NCI-H1436 (cell line): Measurements from ENCODE around the gene FGFR3.

Source experiments
- DNase-seq: peaks from one replicate; lab custom pipeline; 2025; lab: John Stamatoyannopoulos, UW

The FGFR3 gene

DNA sequence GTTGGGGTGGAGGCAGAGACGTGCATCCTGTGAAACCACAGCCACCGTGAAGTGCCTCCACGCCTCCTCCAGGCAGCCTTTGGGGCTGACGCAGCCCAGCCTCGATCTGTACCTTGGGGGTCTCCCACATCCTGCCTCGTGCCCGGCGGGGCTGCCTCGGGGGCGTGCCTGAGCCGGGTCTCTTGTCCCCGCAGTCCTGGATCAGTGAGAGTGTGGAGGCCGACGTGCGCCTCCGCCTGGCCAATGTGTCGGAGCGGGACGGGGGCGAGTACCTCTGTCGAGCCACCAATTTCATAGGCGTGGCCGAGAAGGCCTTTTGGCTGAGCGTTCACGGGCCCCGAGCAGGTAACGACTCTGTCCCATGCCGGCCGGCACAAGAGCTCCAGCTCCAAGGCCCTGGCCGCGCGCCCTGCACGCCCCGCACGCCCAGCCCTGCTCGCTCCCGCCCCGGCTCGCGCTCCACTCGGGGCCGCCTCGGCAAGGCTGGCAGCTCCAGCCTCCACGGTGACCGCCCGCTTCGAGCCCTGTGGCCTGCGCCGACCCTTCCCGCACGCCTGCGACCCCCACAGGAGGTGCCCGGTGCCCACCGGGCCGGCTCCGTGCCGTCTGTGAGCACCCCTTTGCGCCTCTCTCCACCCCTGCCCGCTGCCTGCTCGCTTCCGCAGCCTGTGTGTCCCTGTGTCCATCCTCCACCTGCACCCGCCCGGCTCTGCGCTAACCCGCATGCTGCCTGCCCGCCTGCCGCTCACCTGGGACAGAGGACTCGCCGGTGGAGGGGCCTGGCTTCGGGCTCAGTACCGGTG is 9.8 kb downstream of the FGFR3 start:
- no peak for DNase-seq

DNA sequence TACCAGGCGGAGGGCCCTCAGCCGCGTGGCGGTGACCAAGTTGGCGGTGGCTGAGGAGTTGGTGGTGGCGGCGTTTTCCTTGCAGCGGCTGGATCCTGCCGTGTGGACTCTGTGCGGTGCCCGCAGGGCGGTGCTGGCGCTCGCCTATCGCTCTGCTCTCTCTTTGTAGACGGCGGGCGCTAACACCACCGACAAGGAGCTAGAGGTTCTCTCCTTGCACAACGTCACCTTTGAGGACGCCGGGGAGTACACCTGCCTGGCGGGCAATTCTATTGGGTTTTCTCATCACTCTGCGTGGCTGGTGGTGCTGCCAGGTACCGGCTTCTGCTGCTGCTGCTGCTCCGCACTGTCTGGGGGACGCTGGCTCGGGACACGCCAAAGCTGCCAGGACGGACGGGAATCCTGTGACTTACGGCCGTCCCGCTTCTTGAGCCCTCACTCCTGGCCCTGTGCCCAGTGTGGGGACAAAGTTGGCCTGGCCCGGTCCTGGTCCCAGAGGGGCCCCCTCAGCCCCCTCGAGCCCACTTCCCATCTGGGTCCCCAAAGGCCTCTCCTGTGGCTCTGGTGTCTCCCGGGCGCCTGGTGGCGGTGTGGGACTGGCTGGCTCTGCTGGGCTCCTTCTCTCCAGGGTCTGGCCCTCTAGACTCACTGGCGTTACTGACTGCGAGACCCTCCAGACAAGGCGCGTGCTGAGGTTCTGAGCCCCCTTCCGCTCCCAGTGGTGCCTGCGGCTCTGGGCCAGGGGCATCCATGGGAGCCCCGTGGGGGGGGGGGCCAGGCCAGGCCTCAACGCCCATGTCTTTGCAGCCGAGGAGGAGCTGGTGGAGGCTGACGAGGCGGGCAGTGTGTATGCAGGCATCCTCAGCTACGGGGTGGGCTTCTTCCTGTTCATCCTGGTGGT is 10.7 kb downstream of the FGFR3 start:
- no peak for DNase-seq

DNA sequence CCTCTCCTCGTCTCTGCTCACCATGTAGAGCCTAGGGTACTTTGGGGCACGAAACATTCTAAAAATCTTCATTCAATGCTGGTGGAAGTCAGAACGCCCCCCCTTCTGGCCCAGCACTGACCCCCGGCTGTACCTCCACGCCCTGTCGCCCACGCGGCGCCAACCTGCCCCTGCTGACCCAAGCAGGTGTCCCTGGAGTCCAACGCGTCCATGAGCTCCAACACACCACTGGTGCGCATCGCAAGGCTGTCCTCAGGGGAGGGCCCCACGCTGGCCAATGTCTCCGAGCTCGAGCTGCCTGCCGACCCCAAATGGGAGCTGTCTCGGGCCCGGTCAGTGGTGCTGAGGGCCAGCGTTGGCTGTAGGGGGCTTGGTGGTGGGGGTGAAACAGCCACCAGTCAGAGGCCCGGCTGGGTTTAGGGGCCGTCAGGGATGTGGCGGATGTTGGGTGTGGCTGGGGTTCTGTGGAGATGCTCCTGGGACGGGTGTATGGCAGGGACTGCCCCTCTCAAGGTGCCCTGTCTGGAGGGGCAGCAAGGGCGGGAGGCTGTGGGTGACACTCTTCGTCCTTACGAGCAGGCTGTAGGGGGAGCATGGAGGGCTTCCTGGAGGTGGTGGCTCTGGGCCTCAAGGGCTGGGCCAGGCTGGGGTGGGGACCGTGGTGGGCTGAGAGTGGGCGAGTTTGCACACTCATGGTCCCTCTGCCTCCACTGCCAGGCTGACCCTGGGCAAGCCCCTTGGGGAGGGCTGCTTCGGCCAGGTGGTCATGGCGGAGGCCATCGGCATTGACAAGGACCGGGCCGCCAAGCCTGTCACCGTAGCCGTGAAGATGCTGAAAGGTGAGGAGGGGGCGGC is 11.8 kb downstream of the FGFR3 start:
- DNase-seq = no peak

DNA sequence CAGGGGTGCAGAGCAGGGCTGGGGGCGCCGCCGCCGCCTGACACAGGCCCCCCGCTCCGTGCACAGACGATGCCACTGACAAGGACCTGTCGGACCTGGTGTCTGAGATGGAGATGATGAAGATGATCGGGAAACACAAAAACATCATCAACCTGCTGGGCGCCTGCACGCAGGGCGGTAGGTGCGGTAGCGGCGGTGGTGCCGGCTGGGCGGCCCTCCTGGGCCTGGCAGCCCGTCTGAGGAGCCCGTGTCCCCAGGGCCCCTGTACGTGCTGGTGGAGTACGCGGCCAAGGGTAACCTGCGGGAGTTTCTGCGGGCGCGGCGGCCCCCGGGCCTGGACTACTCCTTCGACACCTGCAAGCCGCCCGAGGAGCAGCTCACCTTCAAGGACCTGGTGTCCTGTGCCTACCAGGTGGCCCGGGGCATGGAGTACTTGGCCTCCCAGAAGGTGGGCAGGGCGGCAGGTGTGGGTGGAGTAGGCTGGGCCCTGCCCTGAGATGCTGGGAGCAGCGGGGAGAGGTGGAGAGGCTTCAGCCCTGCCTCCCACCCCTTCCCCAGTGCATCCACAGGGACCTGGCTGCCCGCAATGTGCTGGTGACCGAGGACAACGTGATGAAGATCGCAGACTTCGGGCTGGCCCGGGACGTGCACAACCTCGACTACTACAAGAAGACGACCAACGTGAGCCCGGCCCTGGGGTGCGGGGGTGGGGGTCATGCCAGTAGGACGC is 12.6 kb downstream of the FGFR3 start:
- DNase-seq = no peak

DNA sequence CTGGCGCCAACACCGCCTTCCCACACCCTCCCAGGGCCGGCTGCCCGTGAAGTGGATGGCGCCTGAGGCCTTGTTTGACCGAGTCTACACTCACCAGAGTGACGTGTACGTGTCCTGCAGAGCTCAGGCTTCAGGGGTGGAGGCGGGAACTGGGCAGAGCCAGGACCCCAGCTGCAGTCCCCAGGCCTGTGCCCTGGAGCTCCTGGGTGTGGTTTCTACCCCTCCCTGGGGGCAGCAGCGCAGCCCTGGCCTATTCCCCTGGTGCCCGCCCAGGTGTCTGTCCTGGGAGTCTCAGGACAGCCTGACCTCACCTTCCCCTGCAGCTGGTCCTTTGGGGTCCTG is 13.1 kb downstream of the FGFR3 start:
- DNase-seq = no peak

DNA sequence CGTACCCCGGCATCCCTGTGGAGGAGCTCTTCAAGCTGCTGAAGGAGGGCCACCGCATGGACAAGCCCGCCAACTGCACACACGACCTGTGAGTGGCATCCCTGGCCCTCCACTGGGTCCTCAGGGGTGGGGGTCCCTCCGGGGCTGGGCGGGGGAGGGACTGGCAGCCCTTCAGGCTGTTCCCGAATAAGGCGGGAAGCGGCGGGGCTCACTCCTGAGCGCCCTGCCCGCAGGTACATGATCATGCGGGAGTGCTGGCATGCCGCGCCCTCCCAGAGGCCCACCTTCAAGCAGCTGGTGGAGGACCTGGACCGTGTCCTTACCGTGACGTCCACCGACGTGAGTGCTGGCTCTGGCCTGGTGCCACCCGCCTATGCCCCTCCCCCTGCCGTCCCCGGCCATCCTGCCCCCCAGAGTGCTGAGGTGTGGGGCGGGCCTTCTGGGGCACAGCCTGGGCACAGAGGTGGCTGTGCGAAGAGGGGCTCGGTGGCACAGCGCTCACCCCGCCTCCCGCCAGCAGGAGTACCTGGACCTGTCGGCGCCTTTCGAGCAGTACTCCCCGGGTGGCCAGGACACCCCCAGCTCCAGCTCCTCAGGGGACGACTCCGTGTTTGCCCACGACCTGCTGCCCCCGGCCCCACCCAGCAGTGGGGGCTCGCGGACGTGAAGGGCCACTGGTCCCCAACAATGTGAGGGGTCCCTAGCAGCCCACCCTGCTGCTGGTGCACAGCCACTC is 13.7 kb downstream of the FGFR3 start:
- no peak for DNase-seq

DNA sequence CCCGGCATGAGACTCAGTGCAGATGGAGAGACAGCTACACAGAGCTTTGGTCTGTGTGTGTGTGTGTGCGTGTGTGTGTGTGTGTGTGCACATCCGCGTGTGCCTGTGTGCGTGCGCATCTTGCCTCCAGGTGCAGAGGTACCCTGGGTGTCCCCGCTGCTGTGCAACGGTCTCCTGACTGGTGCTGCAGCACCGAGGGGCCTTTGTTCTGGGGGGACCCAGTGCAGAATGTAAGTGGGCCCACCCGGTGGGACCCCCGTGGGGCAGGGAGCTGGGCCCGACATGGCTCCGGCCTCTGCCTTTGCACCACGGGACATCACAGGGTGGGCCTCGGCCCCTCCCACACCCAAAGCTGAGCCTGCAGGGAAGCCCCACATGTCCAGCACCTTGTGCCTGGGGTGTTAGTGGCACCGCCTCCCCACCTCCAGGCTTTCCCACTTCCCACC is 14.3 kb downstream of the FGFR3 start:
- no peak for DNase-seq

DNA sequence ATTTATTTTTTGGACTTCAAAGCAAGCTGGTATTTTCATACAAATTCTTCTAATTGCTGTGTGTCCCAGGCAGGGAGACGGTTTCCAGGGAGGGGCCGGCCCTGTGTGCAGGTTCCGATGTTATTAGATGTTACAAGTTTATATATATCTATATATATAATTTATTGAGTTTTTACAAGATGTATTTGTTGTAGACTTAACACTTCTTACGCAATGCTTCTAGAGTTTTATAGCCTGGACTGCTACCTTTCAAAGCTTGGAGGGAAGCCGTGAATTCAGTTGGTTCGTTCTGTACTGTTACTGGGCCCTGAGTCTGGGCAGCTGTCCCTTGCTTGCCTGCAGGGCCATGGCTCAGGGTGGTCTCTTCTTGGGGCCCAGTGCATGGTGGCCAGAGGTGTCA is 15.3 kb downstream of the FGFR3 start:
- no peak for DNase-seq

DNA sequence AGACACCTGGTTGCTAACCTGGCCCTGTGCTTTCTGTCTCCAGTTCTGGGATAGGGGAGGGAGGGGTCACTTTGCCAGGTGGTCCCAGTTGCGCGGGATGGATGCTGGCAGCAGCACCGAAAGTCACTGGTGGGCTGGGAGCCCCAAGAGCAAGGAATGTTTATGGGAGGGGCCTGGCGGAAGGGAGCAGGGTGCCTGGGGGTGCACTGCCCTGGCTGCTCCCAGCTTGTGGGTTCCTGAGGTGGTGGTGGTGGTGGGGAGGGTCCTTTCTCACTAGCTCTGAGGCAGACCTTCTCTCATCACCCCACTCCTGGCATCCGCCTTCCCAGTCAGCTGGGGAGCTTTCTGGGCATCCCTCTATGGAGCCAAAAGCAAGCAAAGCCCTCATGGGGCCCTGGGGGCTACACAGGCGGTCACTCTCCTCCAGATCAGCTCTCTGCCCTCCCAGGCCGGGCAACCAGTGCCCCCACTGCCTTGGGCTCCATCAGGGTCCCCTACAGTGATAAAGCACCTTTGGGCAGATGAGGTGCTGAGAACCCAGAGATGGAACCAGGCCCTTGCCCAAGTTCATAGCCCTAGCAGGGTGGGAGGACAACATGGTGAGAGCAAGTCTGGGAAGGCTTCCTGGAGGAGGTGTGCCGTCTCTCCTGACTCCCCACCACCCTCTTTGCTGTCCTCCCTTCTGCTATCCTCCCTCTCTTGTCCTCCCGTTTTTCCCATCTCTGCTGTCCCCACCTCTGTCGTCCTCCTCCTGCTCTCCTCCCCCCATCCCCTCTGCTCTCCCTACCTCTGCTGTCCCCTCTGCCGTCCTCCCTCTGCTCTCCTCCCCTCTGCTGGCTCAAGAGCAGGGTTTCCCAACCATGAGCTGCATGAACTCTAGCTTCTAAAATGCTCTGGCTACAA is 16.0 kb downstream of the FGFR3 start:
- no peak for DNase-seq

DNA sequence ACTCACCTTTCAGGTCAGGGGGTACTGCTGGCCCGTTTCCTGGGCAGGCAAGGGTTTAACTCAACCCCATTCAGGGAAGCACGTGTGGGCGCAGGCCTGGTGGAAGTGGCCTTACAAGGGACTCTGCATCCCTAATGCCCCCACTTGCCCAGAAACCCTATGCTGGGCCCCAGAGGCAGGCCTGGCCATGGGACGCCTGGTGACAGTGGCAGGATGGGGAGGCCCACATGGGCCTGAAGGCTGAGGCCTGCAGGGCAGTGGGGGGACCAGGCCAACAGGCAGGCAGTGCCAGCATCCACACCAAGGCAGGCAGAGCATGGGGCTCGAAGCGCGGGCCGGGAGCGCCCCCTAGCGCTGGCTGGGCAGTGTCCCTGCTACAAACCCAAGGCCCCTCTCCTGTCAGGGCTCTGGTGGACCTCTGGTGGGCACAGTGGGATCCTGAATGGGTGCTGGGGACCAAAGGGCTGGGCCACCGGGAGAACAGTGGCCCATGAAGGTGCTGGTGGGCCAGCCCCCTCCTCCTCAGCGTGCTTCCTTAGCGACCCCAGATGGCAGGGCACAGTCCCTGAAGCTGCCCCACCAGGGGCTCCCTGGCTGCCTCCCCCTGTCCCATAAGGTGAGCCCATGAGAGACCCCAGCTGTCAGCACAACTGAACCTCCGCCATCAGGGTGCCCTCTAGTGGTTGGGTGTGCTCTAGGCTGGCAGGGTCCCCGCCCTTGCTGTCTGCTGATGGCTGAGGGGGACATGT is 16.8 kb downstream of the FGFR3 start:
- DNase-seq = peak; percentile 49

DNA sequence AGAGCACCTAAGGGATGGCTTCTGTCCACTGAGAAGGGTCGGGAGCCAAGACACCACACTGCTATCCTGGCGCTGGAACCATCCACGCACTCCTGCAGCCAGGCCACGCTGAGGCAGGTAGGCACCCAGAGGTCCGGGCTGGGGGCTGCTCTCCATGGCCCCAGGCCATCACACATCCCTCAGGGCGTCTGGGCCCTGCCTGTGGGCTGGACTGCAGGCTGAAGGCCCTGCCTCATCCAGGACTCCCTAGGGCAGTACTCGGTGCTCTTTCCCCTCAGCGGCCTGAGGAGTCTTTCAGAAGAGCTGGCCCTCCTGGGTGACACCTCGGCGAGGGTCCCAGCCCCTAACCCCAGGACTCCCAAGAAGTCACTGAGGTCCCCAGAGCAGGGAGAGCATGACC is 17.7 kb downstream of the FGFR3 start:
- DNase-seq = no peak

DNA sequence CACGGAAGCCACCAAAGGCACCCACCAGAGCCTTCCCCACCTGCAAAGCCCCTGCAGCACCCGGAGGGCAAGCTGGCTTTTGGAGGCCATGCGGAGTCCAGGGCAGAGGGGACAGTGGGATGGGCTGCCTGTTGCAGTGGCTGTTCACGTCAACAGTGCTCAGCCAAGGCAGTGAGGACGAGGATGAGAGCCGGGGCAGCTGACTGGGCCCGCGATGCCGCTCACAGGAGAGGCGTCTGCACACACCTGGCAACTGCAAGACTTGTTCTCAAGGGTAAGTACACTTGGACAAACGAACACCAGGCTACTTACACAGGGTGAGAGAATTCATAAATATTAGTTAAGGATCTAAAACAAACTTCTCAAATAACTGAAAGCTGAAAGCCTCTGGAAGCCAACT is 19.6 kb downstream of the FGFR3 start:
- DNase-seq = no peak

DNA sequence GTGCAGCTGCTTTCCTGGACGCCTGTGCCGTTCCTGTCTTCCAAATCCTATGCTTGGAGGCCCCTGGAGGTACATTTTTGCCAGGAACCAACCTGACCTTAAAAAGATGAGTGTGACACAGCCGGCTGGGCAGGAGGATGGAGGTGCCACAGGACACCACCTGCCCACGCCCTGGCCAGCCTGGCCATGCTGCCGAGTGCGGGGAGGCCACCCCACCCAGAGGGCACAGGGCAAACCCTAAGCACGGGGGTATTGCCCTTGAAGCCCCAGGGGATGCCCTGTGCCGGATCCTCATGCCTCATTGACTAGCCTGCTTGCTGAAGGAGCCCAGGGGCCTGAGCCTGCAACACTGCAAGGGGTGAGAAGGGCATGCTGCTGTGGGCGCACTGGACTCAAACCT is 20.1 kb downstream of the FGFR3 start:
- no peak for DNase-seq

DNA sequence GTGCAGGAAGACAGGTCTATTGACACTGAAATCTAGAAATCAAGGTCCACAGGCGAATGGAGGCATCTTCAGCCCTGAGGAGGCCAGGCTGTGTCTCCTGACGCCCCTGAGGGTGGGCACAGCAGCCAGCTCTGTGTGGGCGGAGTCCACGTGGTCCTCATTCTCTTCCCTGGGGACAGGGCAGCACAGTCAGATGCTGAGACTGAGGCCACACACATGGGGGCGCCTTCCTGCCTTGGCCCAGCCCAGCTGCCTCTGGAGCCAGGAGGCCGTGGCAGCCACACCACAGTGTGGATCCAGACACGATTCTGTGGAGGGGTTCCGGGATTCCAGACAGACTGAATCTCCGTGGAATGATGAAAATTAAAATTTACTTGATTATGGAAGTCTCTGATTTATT is 20.8 kb downstream of the FGFR3 start:
- peak; percentile 29 for DNase-seq

DNA sequence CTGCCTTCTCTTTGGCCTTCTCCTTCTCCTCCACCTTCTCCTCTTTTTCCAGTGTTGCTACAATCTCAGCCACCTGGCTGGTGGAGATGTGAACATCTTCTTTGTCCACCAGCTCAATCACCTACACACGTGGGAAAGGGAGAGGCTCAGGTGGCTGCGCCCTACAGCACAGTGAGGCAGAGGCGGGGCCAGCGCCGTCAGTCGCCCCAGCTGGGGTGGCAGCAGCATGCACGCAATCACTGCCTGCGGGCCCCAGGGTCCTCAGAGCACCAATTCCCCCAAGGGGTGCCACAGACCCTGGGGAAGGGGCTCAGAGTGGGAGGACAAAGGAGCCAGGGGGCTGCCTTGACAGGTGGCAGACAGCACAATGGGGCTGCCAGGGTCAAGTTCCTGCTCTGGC is 21.4 kb downstream of the FGFR3 start:
- no peak for DNase-seq

DNA sequence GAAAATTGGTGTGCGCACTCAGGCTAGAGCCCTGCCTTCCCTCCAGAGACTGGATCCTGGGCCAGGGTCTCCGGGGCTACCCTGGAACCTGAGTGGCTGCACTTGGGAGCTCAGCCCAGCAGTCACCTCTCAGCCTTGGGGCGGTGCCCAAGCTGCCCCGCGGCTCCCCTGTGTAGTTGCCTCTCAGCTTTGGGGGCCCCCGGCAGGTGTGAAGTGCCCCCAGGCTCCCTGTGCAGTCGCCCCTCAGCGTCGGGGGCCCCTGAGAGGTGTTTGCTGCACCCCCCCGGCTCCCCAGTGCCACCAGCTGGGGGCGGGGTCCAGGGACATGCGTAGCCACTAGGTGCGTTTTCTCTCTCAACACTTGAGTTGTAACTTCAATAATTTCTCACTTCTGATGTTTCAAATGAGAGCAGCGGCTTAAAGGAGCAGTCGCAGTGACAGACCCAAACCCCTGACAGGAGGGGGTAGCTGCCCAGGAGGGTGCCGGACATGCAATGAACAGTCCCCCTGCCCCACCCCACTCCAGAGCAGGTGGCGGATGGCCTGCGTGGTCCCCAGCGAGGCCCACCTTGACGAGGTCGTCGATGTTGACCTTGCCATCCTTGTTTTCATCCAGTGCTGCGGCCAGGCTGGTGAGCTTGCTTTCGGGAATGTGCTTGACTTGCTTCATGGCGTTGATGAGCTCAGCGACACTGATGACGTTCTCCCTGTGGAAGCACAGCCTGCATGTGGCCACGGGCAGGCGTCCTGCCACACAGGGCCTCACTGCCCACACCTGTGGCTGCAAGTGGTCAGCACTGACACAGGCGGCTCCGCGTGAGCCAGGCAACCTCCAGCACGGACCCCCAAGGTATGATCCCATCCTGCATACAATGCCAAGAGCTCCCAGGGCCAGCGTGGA is 22.3 kb downstream of the FGFR3 start:
- DNase-seq = no peak

DNA sequence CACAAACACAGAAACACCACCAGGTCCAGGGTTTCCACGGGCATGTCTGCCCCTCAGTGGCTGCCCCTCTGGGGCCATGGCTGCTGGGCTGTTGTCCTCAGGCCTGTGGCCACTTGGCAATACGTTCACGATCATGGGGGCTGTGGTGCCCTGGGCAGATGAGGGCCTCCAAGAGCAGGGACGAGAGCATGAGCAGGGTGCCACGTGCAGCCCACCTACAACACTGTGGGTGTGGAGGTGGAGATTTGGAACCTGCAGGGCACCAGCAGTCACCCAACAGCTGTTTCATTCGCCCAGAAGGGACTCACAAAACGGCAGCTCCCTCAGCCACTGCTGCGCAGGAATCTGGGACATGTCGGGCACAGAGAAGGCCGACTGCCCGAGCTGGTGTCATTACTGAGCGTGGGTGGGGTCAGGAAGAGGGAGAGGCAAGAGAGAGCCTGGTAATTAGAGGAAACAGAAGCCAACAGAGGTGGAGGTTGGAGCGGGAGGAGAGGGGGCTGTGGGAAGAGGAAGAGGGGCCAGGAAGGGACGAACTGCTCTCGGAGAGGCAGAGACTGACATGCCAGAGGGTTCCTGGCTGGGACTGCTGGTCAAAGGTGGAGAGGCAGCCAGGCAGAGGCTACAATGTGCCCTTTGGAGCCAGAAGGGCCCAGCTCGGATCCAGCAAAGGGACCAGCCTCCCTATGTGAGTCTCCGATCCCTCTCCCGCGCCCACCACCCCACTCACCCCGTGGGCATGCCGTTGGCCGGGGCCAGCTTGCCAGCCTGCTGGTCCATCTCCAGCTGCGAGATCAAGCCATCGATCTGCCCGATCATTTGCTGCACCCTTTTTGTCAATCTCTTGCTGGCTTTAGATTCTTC is 23.1 kb downstream of the FGFR3 start:
- DNase-seq = no peak
